Osteoblast (primary cell): ENCODE results near the gene BCL11A. TPM values are rescaled to one million over a fixed set of nuclear protein-coding genes. Genes with fewer than 3 reads are reported as not detected.

Experiments
- DNase-seq: peaks from one replicate; pipeline ENCODE4 v3.0.0; 2011; ENCODE audit warnings: low spot score, mixed read lengths; ENCODE audit not compliant: insufficient read length; ENCODE audit errors: missing footprints
- H2AFZ ChIP-seq: 2 replicates; pipeline ENCODE4 v1.6.0; 2011; ENCODE audit warnings: mild to moderate bottlenecking, low read length
- H3K27ac ChIP-seq: 2 replicates; pipeline ENCODE4 v1.5.1; 2011; ENCODE audit warnings: mild to moderate bottlenecking, low read depth, low read length, moderate library complexity
- H3K27me3 ChIP-seq: 2 replicates; pipeline ENCODE4 v1.6.0; 2012; ENCODE audit warnings: mild to moderate bottlenecking, control low read depth, inconsistent platforms, low read length, moderate library complexity; ENCODE audit not compliant: insufficient read depth
- H3K36me3 ChIP-seq: 2 replicates; pipeline ENCODE4 v1.5.1; 2011; ENCODE audit warnings: mild to moderate bottlenecking, low read length, control low read depth, moderate library complexity; ENCODE audit not compliant: insufficient read depth
- H3K4me1 ChIP-seq: 2 replicates; pipeline ENCODE4 v1.5.1; 2011; ENCODE audit warnings: mild to moderate bottlenecking, low read length, control low read depth, moderate library complexity; ENCODE audit not compliant: insufficient read depth
- H3K4me2 ChIP-seq: 2 replicates; pipeline ENCODE4 v1.6.0; 2011; ENCODE audit warnings: mild to moderate bottlenecking, low read length; ENCODE audit not compliant: insufficient read depth
- H3K4me3 ChIP-seq: fragments of 200-600 bp; sonication (generic); 3 replicates; pipeline ENCODE4 v1.5.1; 2012; ENCODE audit warnings: mild to moderate bottlenecking, low read length, inconsistent platforms; ENCODE audit not compliant: insufficient read depth
- H3K79me2 ChIP-seq: 2 replicates; pipeline ENCODE4 v1.6.0; 2012; ENCODE audit warnings: mild to moderate bottlenecking, low read length, control low read depth, inconsistent platforms; ENCODE audit not compliant: insufficient read depth
- H3K9me3 ChIP-seq: 2 replicates; pipeline ENCODE4 v1.5.1; 2011; ENCODE audit warnings: low read depth, low read length, control low read depth
- H4K20me1 ChIP-seq: 2 replicates; pipeline ENCODE4 v1.6.0; 2012; ENCODE audit warnings: mild to moderate bottlenecking, low read length, control low read depth; ENCODE audit not compliant: insufficient read depth
- CTCF ChIP-seq: IDR thresholded peaks from 2 replicates; pipeline ENCODE4 v1.5.1; 2011; ENCODE audit warnings: mild to moderate bottlenecking, low read depth, low read length, moderate library complexity; ENCODE audit errors: extremely low read depth
- total RNA-seq: library from RNA; depleted of rRNA; stranded (reverse); fragments of >200 nt; gene quantifications from 2 replicates; pipeline ENCODE4 v1.2.3, GENCODE V29; 2012

The BCL11A gene
- 0.29 and 1.4 TPM in 2 replicates for total RNA-seq

- Histone ChIP-seq H3K9me3 (no peaks in the 10 kb centered on the region), H3K79me2 (no peaks in the 10 kb centered on the region), H3K27me3 (peaks cover 76% of the 10 kb centered on the region), H2AFZ (peak within 1 kb of the TSS; percentile 75), H3K4me2 (peak within 1 kb of the TSS; percentile 92), H4K20me1 (no peaks in the 10 kb centered on the region), H3K27ac (no peak within 1 kb of the TSS), H3K4me1 (peaks cover 5% of the 10 kb centered on the region), H3K36me3 (no peaks in the 10 kb centered on the region), H3K4me3 (peak within 1 kb of the TSS; percentile 73)
- TF ChIP-seq CTCF: no peak
- peak; percentile 88 for DNase-seq
Measured at GRCh38 chr2:60553495-60554073, at the start of gene BCL11A. TSS of gene BCL11A (minus strand) at chr2:60553654. CDS start at chr2:60553270, 384 bp downstream.

GRCh38 chr2:60602828-60603532 lies 49.5 kb upstream of the BCL11A start:
- Histone ChIP-seq H3K4me3 (no peak overlapping the region), H3K27me3 (no peaks in the 10 kb centered on the region), H3K4me2 (no peak overlapping the region), H3K9me3 (no peaks in the 10 kb centered on the region), H3K27ac (no peak overlapping the region), H4K20me1 (no peaks in the 10 kb centered on the region), H3K79me2 (no peaks in the 10 kb centered on the region), H3K36me3 (no peaks in the 10 kb centered on the region), H3K4me1 (no peaks in the 10 kb centered on the region), H2AFZ (no peak overlapping the region)
- no peak for TF ChIP-seq CTCF
- no peak for DNase-seq

GRCh38 chr2:60602388-60602787 lies 48.9 kb upstream of the BCL11A start:
- H3K4me2 ChIP-seq: no peak overlapping the region
- no peak for DNase-seq
- H3K27ac ChIP-seq: no peak overlapping the region
- no peak overlapping the region for H2AFZ ChIP-seq
- H3K36me3 ChIP-seq: no peaks in the 10 kb centered on the region
- no peaks in the 10 kb centered on the region for H3K79me2 ChIP-seq
- no peak for TF ChIP-seq CTCF
- H3K9me3 ChIP-seq: no peaks in the 10 kb centered on the region
- H3K4me3 ChIP-seq: no peak overlapping the region
- H3K27me3 ChIP-seq: no peaks in the 10 kb centered on the region
- H3K4me1 ChIP-seq: no peaks in the 10 kb centered on the region
- H4K20me1 ChIP-seq: no peaks in the 10 kb centered on the region

- Histone ChIP-seq H3K9me3 (no peaks in the 10 kb centered on the region), H3K27me3 (no peaks in the 10 kb centered on the region), H3K4me3 (no peak overlapping the region), H3K4me1 (no peaks in the 10 kb centered on the region), H3K27ac (no peak overlapping the region), H3K79me2 (no peaks in the 10 kb centered on the region), H3K36me3 (no peaks in the 10 kb centered on the region), H3K4me2 (no peak overlapping the region), H4K20me1 (no peaks in the 10 kb centered on the region), H2AFZ (no peak overlapping the region)
- TF ChIP-seq CTCF: no peak
- DNase-seq: no peak
Measured at GRCh38 chr2:60598271-60598670, 44.8 kb upstream of the BCL11A start.
